Naive thymus-derived CD8-positive, alpha-beta T cell (primary cell): ENCODE measurements around the gene GABRB1. TPM values are rescaled to one million over a fixed set of nuclear protein-coding genes. Genes with fewer than 3 reads are reported as not detected.

Source experiments
- ATAC-seq, 2 donors: fragments of 150-1000 bp; cut with Tn5 transposase in 1 of 2; sonication (Bioruptor Pico), chemical (Tn5 transposase) in 1 of 2; 1 replicate in 1 of 2; 2 replicates in 1 of 2; pipeline ENCODE4 v1.10.0; 2021; ENCODE audit warnings: mild to moderate bottlenecking in 2 of 2, moderate library complexity in 2 of 2
- POLR2A ChIA-PET: fragments of 350-600 bp; sonication (Branson Sonifier 250); formaldehyde crosslinking; loops from one replicate; lab custom pipeline; 2021; ENCODE audit warnings: antibody characterized with exemption; lab: Charles Lee
- DNase-seq, 10 donors: peaks; one replicate each; pipeline versions ENCODE4 v3.0.0 to v3.0.0-alpha.2; 2020 to 2022
- H3K27ac Mint-ChIP-seq, 10 donors: one replicate each; pipeline ENCODE4 v1.8.0; 2020 to 2022; ENCODE audit warnings: mild to moderate bottlenecking in 10 of 10, mixed read lengths in 10 of 10, moderate library complexity in 4 of 10, inconsistent platforms in 1 of 10
- H3K27me3 Mint-ChIP-seq, 5 donors: one replicate each; pipeline ENCODE4 v1.8.0; 2021 to 2022; ENCODE audit warnings: mixed read lengths in 5 of 5
- H3K36me3 Mint-ChIP-seq, 3 donors: one replicate each; pipeline ENCODE4 v1.8.0; 2020 to 2022; ENCODE audit warnings: mixed read lengths in 3 of 3, mild to moderate bottlenecking in 2 of 3, inconsistent platforms in 1 of 3
- H3K4me1 Mint-ChIP-seq, 4 donors: one replicate each; pipeline ENCODE4 v1.8.0; 2021 to 2022; ENCODE audit warnings: mixed read lengths in 4 of 4
- H3K4me3 Mint-ChIP-seq, 10 donors: one replicate each; pipeline ENCODE4 v1.8.0; 2020 to 2022; ENCODE audit warnings: mild to moderate bottlenecking in 10 of 10, mixed read lengths in 10 of 10, moderate library complexity in 6 of 10, inconsistent platforms in 1 of 10
- H3K9me3 Mint-ChIP-seq, 9 donors: one replicate each; pipeline ENCODE4 v1.8.0; 2020 to 2022; ENCODE audit warnings: mixed read lengths in 9 of 9, mild to moderate bottlenecking in 3 of 9, inconsistent platforms in 1 of 9, moderate library complexity in 1 of 9
- polyA plus RNA-seq, 3 donors: library from polyadenylated mRNA; unstranded; fragments of 300-500 nt; fragmentation: Illumina TruSeq; gene quantifications; one replicate each; pipeline ENCODE4 v1.2.3, GENCODE V29; 2021
- total RNA-seq, 8 experiments: library from RNA in 2 of 8; stranded (reverse) in 2 of 8; gene quantifications; one replicate each; pipeline ENCODE4 v1.2.3 and lab custom pipeline; 2021 to 2026

GABRB1 gene
- total and polyA plus RNA-seq, 5 experiments from 2014 or later, result not detected

DNA sequence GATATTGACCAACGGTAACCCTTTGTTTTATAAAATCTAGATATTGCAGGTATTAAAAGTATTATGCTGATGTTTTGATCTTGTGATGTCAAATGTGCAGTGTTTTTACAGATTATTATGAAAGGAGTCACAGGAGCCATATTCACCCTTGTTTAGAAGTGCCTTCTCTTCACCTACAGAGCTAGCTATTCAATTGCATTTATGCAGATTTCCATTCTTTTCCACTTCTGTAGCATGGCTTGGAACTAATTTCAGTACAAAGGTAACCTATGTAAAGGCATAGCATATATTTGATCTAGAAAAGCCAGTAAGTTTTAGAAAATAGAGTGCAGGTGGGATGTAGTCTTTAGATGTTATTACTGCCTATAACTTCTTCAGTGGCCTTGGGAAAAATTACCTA, 176.2 kb downstream of the GABRB1 start:
- POLR2A ChIA-PET, result no interaction called here
- no peak for ATAC-seq
- Mint-ChIP-seq H3K4me1 (no peaks in the 10 kb centered on the region), H3K4me3 (no peak overlapping the region), H3K27me3 (peaks cover 0 to 11% (median 1%) of the 10 kb centered on the region in 5 donors), H3K27ac (no peak overlapping the region), H3K9me3 (no peaks in the 10 kb centered on the region), H3K36me3 (no peaks in the 10 kb centered on the region)
- DNase-seq, result no peak

DNA sequence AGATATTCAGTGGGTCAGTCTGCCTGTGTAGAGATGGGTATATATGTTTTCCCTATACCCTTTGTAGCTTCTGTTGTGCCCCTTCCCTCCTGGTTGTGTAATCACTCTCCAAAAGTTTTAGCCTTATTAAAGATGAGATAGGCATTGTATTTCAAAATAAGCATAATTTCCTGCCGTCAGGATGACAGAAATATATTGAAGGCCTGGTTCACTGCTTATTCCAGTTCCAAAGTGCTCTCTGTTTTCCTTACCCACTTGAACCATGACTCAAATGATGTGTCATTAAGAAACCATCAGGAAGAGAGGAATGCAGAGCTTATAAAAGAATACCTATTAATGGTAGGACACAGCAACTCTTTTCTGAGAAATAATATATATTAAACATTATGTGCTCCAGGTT, 178.5 kb downstream of the GABRB1 start:
- no peak for DNase-seq
- Mint-ChIP-seq H3K4me3 (no peak overlapping the region), H3K9me3 (no peaks in the 10 kb centered on the region), H3K27ac (no peak overlapping the region), H3K36me3 (no peaks in the 10 kb centered on the region), H3K27me3 (peaks cover 1 to 9% (median 1%) of the 10 kb centered on the region in 5 donors), H3K4me1 (no peaks in the 10 kb centered on the region)
- POLR2A ChIA-PET, result no interaction called here
- no peak for ATAC-seq

DNA sequence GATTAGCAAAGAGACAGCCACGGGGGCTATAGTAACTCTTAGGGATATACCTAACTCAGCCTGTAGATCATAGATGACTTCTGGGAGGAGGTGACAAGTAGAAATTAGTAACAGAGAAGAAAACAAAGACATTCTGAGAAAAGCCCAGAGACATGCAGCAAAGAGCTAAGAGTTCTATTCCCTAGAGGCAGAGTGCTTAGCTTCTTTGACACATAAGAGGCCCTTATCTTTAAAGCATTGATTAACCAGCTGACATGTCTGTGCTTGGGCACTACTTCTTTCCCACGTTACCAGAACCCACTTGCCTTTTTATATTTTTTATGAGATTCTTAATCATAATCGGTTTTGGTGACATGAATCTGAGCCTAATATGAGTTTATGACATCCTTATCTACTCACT, 179.5 kb downstream of the GABRB1 start:
- Mint-ChIP-seq H3K27me3 (peaks cover 0 to 6% (median 1%) of the 10 kb centered on the region in 5 donors), H3K27ac (no peak overlapping the region), H3K4me3 (no peak overlapping the region), H3K9me3 (no peaks in the 10 kb centered on the region), H3K4me1 (no peaks in the 10 kb centered on the region), H3K36me3 (no peaks in the 10 kb centered on the region)
- POLR2A ChIA-PET, result no interaction called here
- ATAC-seq, result no peak
- no peak for DNase-seq

DNA sequence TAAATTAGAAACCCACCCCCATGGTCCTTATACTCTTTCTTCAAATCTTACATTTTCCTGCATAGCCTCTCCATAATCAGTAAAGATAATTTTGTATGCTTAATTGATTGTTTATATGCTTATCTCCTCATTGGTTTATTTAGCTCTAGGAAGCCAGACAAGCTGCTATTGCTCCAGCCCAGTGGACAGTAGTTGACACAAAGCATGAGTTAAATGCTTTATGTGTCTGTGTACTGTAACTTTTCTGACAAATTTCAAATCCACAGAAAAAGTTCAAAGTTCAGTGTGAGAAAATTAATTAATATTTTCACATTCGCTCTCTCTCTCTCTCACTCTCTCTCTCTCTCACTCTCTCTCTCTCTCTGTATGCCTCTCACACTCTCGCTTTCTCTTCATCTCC, 181.7 kb downstream of the GABRB1 start:
- POLR2A ChIA-PET, result no interaction called here
- no peak overlapping the region for H3K4me3 Mint-ChIP-seq
- H3K27me3 Mint-ChIP-seq, result peaks cover 0 to 6% (median 1%) of the 10 kb centered on the region in 5 donors
- H3K9me3 Mint-ChIP-seq, result no peaks in the 10 kb centered on the region
- no peaks in the 10 kb centered on the region for H3K4me1 Mint-ChIP-seq
- no peaks in the 10 kb centered on the region for H3K36me3 Mint-ChIP-seq
- H3K27ac Mint-ChIP-seq, result no peak overlapping the region
- no peak for ATAC-seq
- DNase-seq, result no peak

DNA sequence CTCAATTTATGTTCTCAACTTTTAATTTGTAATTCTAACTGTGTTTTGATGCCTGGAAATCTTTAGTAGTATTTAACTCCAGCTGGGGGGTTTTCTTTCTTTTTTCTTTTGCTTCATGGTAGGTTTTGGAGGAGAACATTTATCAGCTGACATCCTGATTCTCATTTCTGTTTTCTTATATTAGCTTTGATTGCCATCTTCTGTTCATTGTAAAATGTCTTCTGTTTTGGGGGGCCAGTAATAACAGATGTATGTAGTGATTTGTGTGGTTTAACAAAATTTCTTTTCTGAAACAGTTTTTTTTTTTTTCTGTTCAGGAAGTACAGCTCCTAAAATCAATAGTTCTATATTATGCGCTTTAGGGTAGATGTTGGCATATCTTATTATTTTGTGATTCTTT, 182.2 kb downstream of the GABRB1 start:
- H3K4me1 Mint-ChIP-seq, result no peaks in the 10 kb centered on the region
- no peak for ATAC-seq
- H3K36me3 Mint-ChIP-seq, result no peaks in the 10 kb centered on the region
- POLR2A ChIA-PET, result no interaction called here
- DNase-seq, result no peak
- no peak overlapping the region for H3K4me3 Mint-ChIP-seq
- no peak overlapping the region for H3K27ac Mint-ChIP-seq
- no peaks in the 10 kb centered on the region for H3K9me3 Mint-ChIP-seq
- peaks cover 0 to 8% (median 4%) of the 10 kb centered on the region in 5 donors for H3K27me3 Mint-ChIP-seq

DNA sequence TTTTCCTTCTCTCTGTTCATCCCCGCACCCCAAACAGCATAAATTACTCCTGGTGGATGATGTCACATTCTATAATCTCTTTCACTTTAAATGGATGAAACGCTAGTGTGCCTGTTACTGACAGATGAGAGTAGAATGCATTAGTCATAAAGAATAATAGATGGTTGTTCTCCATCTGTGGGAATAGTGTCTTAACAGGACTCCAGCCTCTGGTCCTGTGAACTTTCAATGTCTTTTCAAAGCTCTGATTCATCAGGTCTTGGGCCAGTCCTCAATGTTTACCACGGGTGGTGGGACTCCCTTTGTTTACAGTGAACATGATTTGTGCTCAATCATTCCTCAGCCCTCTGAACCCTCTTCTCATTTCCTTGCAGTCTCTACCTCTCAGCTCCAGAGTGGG, 182.6 kb downstream of the GABRB1 start:
- Mint-ChIP-seq H3K9me3 (no peaks in the 10 kb centered on the region), H3K27me3 (peaks cover 0 to 10% (median 5%) of the 10 kb centered on the region in 5 donors)
- POLR2A ChIA-PET, result no interaction called here

DNA sequence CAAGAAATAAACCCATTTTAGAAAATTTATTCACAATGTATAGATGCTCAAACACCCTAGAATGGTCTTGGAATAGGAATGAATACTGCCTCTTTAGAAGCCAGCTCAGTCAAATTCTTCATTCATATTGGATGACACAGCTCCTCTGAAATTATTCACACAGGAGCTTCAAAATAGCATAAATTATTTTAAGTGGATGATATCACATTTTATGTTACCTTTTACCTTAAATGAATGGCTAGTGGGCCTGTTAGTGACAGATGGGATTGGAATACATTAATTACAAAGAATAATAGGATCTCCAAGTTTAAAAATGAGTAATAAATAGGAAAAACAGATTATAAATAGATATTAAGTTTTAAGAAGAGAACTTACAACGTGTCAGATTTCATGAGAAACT, 184.4 kb downstream of the GABRB1 start:
- POLR2A ChIA-PET, result no interaction called here
- Mint-ChIP-seq H3K4me3 (no peak overlapping the region), H3K4me1 (no peaks in the 10 kb centered on the region), H3K27me3 (peaks cover 3 to 21% (median 11%) of the 10 kb centered on the region in 5 donors), H3K9me3 (peaks cover 0 to 2% (median 0%) of the 10 kb centered on the region in 9 donors), H3K36me3 (no peaks in the 10 kb centered on the region), H3K27ac (no peak overlapping the region)
- DNase-seq, result no peak
- no peak for ATAC-seq

More for the DNA sequence above, 182.6 kb downstream of the GABRB1 start:
- no peak for ATAC-seq
- Mint-ChIP-seq H3K4me3 (no peak overlapping the region), H3K27ac (no peak overlapping the region), H3K36me3 (no peaks in the 10 kb centered on the region), H3K4me1 (no peaks in the 10 kb centered on the region)
- DNase-seq, result no peak

DNA sequence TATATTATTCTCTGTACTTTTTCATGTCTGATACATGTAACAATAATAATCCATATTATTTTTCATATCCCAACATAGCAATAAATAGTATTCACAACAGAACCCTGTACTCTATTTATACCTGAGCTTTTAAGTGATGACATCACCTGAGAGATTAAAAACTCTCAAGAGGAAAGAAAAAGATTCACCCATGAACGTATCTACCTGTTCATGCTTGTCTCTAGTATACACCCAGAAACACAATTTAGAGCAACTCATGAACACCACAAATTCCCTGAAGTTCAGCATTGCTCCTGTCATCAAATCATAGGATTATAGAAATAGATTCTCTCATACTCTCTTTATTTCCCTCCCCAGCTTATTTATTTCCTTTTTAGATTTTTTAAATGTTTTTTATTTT, 185.9 kb downstream of the GABRB1 start:
- Mint-ChIP-seq H3K27ac (no peak overlapping the region), H3K4me3 (no peak overlapping the region), H3K27me3 (peaks cover 2 to 26% (median 12%) of the 10 kb centered on the region in 5 donors), H3K36me3 (no peaks in the 10 kb centered on the region), H3K9me3 (peaks cover 0 to 2% (median 0%) of the 10 kb centered on the region in 9 donors), H3K4me1 (no peaks in the 10 kb centered on the region)
- no peak for DNase-seq
- POLR2A ChIA-PET, result no interaction called here
- no peak for ATAC-seq

DNA sequence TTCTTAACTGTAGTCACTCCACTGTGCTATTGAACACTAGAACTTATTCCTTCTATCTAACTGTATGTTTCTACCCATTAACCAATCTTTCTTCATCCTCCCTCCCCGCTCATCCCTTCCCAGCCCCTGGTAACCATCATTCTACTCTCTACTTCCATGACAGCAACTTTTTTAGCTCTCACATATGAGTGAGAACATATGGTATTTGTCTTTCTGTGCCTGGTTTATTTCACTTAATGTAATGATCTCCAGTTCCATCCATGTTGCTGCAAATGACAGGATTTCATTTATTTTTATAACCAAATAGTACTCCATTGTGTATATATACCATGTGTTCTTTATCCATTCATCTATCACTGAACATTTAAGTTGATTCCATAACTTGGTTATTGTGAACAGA, 186.5 kb downstream of the GABRB1 start:
- no peak overlapping the region for H3K27ac Mint-ChIP-seq
- H3K4me3 Mint-ChIP-seq, result no peak overlapping the region
- POLR2A ChIA-PET, result no interaction called here
- no peaks in the 10 kb centered on the region for H3K4me1 Mint-ChIP-seq
- H3K27me3 Mint-ChIP-seq, result peaks cover 2 to 26% (median 12%) of the 10 kb centered on the region in 5 donors
- ATAC-seq (no peak), DNase-seq (no peak)
- peaks cover 0 to 2% (median 0%) of the 10 kb centered on the region in 9 donors for H3K9me3 Mint-ChIP-seq
- H3K36me3 Mint-ChIP-seq, result no peaks in the 10 kb centered on the region

DNA sequence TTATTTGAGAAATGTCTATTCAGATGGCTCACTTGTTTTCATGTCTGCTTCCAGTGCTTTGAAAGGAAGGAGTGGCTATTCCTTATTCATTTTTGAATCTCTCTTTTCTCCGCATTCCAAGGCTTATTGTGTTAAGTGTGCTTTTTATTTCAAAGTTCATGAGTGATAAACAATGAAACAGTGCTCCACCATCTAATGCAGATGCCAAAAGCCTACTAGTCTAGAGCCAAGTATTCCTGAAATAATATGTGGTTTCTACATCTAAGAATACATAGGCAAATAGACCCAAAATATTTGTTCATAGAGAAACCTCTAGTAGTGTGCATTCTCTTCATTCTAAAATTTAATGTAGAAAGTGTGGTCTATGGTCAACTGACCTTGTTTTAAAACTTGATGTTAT, 187.3 kb downstream of the GABRB1 start:
- peaks cover 0 to 2% (median 0%) of the 10 kb centered on the region in 9 donors for H3K9me3 Mint-ChIP-seq
- peaks cover 2 to 26% (median 12%) of the 10 kb centered on the region in 5 donors for H3K27me3 Mint-ChIP-seq
- ATAC-seq, result no peak
- no peak overlapping the region for H3K27ac Mint-ChIP-seq
- POLR2A ChIA-PET, result no interaction called here
- no peaks in the 10 kb centered on the region for H3K36me3 Mint-ChIP-seq
- H3K4me3 Mint-ChIP-seq, result no peak overlapping the region
- no peaks in the 10 kb centered on the region for H3K4me1 Mint-ChIP-seq
- no peak for DNase-seq

DNA sequence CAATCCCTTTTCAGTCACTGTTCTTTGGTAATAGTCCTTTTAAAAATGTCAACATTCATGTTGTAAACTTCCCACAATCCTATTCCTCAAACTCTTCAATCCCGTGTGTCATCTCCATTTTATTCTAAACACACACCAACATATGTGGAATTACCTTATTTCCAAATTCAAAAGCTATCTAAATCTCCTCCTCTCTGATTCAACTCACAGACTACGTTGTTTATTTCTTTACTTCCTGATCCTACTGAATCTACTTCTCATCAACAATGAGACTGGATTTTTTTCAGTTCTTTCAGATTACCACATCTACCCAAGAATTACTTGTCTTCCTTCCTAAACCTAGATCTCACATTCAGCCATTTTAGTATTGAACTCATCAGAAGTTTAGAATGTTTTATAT, 188.2 kb downstream of the GABRB1 start:
- Mint-ChIP-seq H3K27ac (no peak overlapping the region), H3K9me3 (peaks cover 0 to 2% (median 0%) of the 10 kb centered on the region in 9 donors), H3K27me3 (peaks cover 2 to 26% (median 11%) of the 10 kb centered on the region in 5 donors), H3K4me3 (no peak overlapping the region), H3K4me1 (no peaks in the 10 kb centered on the region), H3K36me3 (no peaks in the 10 kb centered on the region)
- DNase-seq (no peak), ATAC-seq (no peak)
- POLR2A ChIA-PET, result no interaction called here

DNA sequence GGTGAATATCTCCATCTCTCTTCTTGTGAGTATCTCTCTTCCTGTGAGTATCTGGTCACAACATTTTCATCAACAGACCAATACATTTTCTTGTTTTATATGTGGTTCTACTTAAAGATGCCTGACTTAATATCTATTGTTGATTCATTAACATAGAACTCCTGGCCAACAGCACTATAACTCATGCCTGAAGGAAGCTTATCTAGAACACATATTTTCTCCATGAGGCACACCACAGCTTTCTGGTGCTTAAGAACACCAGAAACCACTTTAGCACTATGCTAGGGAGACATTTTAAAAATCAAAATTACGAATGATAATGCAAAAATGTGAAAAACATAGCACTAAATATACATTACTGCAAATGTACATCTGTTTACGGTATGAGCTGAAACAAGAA, 190.4 kb downstream of the GABRB1 start:
- H3K9me3 Mint-ChIP-seq, result peaks cover 0 to 2% (median 0%) of the 10 kb centered on the region in 9 donors
- no peak overlapping the region for H3K27ac Mint-ChIP-seq
- H3K36me3 Mint-ChIP-seq, result no peaks in the 10 kb centered on the region
- H3K4me1 Mint-ChIP-seq, result no peaks in the 10 kb centered on the region
- ATAC-seq, result no peak
- POLR2A ChIA-PET, result no interaction called here
- H3K4me3 Mint-ChIP-seq, result no peak overlapping the region
- DNase-seq, result no peak
- peaks cover 5 to 26% (median 14%) of the 10 kb centered on the region in 5 donors for H3K27me3 Mint-ChIP-seq

DNA sequence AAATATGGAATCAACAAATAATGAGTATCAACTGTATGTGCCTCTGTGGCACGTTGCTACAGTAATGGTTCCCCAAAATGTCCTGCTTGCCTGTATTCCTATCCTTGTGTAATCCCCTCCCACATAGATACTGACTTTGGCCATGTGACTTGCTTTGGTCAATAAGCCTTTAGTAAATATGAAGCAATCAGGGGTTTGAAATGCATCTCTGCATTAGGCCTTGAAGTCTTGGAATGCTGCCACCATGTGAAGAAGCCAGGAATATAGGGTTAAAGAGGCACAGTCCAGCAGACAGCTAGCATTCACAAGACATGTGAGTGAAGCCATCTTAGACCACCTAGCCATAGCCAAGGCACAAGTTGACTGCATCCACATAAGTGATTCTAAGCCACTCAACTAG, 190.9 kb downstream of the GABRB1 start:
- no peak overlapping the region for H3K27ac Mint-ChIP-seq
- no peaks in the 10 kb centered on the region for H3K4me1 Mint-ChIP-seq
- no peak overlapping the region for H3K4me3 Mint-ChIP-seq

DNA sequence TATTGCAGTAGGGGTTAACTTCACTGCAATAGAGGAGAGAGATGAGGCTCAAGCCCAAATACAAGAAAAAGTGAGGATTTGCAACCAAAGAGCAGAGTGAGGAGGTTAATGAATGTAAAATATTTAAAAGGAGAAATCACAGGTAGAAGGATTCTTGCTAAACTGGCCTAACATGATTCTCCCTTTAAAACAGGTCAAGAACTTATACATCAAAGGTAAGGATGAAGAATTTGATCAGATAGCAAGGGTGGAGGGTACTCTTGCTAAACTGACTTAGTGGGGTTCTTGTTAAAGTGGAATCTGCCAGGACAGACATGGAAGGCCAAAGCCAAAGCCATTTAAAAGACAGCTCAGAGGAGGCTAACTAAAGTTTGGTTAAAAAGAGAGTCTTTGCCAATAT, 193.0 kb downstream of the GABRB1 start:
- POLR2A ChIA-PET, result no interaction called here
- Mint-ChIP-seq H3K9me3 (peaks cover 0 to 11% (median 0%) of the 10 kb centered on the region in 9 donors), H3K4me1 (no peaks in the 10 kb centered on the region), H3K4me3 (no peak overlapping the region), H3K36me3 (no peaks in the 10 kb centered on the region), H3K27ac (no peak overlapping the region), H3K27me3 (peaks cover 6 to 25% (median 13%) of the 10 kb centered on the region in 5 donors)
- ATAC-seq, result no peak
- no peak for DNase-seq

More for the DNA sequence above, 190.9 kb downstream of the GABRB1 start:
- Mint-ChIP-seq H3K36me3 (no peaks in the 10 kb centered on the region), H3K27me3 (peaks cover 5 to 26% (median 16%) of the 10 kb centered on the region in 5 donors), H3K9me3 (peaks cover 0 to 2% (median 0%) of the 10 kb centered on the region in 9 donors)
- POLR2A ChIA-PET, result no interaction called here
- DNase-seq (no peak), ATAC-seq (no peak)
